ENCODE data around the gene ITPR3. TPM values are rescaled to one million over a fixed set of nuclear protein-coding genes. Genes with fewer than 3 reads are reported as not detected.

Gene ITPR3
- total RNA-seq, 4 donors from 2014 or later: 161 to 265 (median 197) TPM

GRCh38 chr6:33654831-33655554, 33.9 kb downstream of the ITPR3 start:
- no peak overlapping the region for H3K4me3 ChIP-seq (ENCODE audit: low read depth, poor library complexity, severe bottlenecking)
- TF ChIP-seq CTCF (IDR thresholded peaks at IDR 0.05) (no peak), POLR2A (IDR thresholded peaks at IDR 0.05) (no peak)
- no peak for DNase-seq (ENCODE audit: low spot score in 2 of 2)
- WGBS, 2 donors: 35 to 49% methylated on average over 5 of the region's 5 CpGs
- intact Hi-C loops (cut with DNase I; ENCODE audit: low total_unique reads): no loop called here

GRCh38 chr6:33656844-33657243, 35.7 kb downstream of the ITPR3 start:
- 87 to 98% methylated on average over 5 of the region's 5 CpGs for WGBS, 2 donors
- intact Hi-C loops (cut with DNase I; ENCODE audit: low total_unique reads): no loop called here
- TF ChIP-seq CTCF (IDR thresholded peaks at IDR 0.05) (no peak), POLR2A (IDR thresholded peaks at IDR 0.05) (no peak)
- no peak overlapping the region for H3K4me3 ChIP-seq (ENCODE audit: low read depth, poor library complexity, severe bottlenecking)
- DNase-seq (ENCODE audit: low spot score in 2 of 2): no peak

GRCh38 chr6:33658982-33659689, 38.0 kb downstream of the ITPR3 start:
- intact Hi-C loops (cut with DNase I; ENCODE audit: low total_unique reads): no loop called here
- WGBS, 2 donors: 83 to 90% methylated on average over 15 to 16 of the region's 16 CpGs
- TF ChIP-seq POLR2A (IDR thresholded peaks at IDR 0.05): no peak
- no peak for TF ChIP-seq CTCF (IDR thresholded peaks at IDR 0.05)
- DNase-seq (ENCODE audit: low spot score in 2 of 2): no peak
- H3K4me3 ChIP-seq (ENCODE audit: low read depth, poor library complexity, severe bottlenecking): no peak overlapping the region

- TF ChIP-seq POLR2A (IDR thresholded peaks at IDR 0.05) (no peak), CTCF (IDR thresholded peaks at IDR 0.05) (no peak)
- DNase-seq (ENCODE audit: low spot score in 2 of 2): no peak
- no peak overlapping the region for H3K4me3 ChIP-seq (ENCODE audit: low read depth, poor library complexity, severe bottlenecking)
- WGBS, 2 donors: 81 to 86% methylated on average over 6 of the region's 6 CpGs
- intact Hi-C loops (cut with DNase I; ENCODE audit: low total_unique reads): no loop called here
Measured at GRCh38 chr6:33659986-33660385, 38.9 kb downstream of the ITPR3 start.

GRCh38 chr6:33661106-33661838, 40.1 kb downstream of the ITPR3 start:
- DNase-seq (ENCODE audit: low spot score in 2 of 2): no peak

More at GRCh38 chr6:33661106-33661838, 40.1 kb downstream of the ITPR3 start:
- intact Hi-C loops (cut with DNase I; ENCODE audit: low total_unique reads): no loop called here
- no peak overlapping the region for H3K4me3 ChIP-seq (ENCODE audit: low read depth, poor library complexity, severe bottlenecking)
- WGBS, 2 donors: 82 to 83% methylated on average over 10 of the region's 10 CpGs
- TF ChIP-seq CTCF (IDR thresholded peaks at IDR 0.05) (no peak), POLR2A (IDR thresholded peaks at IDR 0.05) (no peak)

Data from lower leg skin (tissue), 4 donors.